Measurements from ENCODE around the gene GALE. TPM values are rescaled to one million over a fixed set of nuclear protein-coding genes. Genes with fewer than 3 reads are reported as not detected.
A peak's percentile ranks its signal among the peaks of the same experiment; 100 is the strongest.

GALE gene
- total RNA-seq, 2 donors from 2014 or later: 163 to 208 TPM

GRCh38 chr1:23793018-23793781 lies 7.4 kb downstream of the GALE start:
- Histone ChIP-seq H3K9me3 (no peaks in the 10 kb centered on the region), H3K36me3 (peaks cover 4% of the 10 kb centered on the region), H3K4me3 (no peak overlapping the region), H3K9ac (ENCODE audit: low read depth in 2 of 2, low read length in 2 of 2) (peak overlapping the region in 1 of 2 donors; percentile 19), H3K27ac (no peak overlapping the region), H3K27me3 (no peaks in the 10 kb centered on the region), H3K4me1 (peaks cover 11% of the 10 kb centered on the region)
- intact Hi-C loops (cut with DNase I): no loop called here
- peak; percentile 85 for DNase-seq
- TF ChIP-seq CTCF (IDR thresholded peaks at IDR 0.05): no peak

- H3K36me3 ChIP-seq: peaks cover 4% of the 10 kb centered on the region
- no peak overlapping the region for H3K27ac ChIP-seq
- DNase-seq: no peak
- TF ChIP-seq CTCF (IDR thresholded peaks at IDR 0.05): no peak
- H3K4me3 ChIP-seq: peak overlapping the region; percentile 84
- H3K9ac ChIP-seq (ENCODE audit: low read depth in 2 of 2, low read length in 2 of 2): peak overlapping the region; percentile 91 to 95
- no peaks in the 10 kb centered on the region for H3K9me3 ChIP-seq
- H3K27me3 ChIP-seq: no peaks in the 10 kb centered on the region
- H3K4me1 ChIP-seq: peaks cover 11% of the 10 kb centered on the region
- intact Hi-C loops (cut with DNase I): no loop called here
These were observed 8.2 kb downstream of the GALE start for GRCh38 chr1:23792151-23792945.

GRCh38 chr1:23791516-23792047 lies 9.0 kb downstream of the GALE start:
- Histone ChIP-seq H3K4me3 (peak overlapping the region; percentile 84), H3K4me1 (peaks cover 11% of the 10 kb centered on the region), H3K27ac (peak overlapping the region; percentile 42), H3K36me3 (peaks cover 4% of the 10 kb centered on the region), H3K9ac (ENCODE audit: low read depth in 2 of 2, low read length in 2 of 2) (peak overlapping the region; percentile 91 to 95), H3K27me3 (no peaks in the 10 kb centered on the region), H3K9me3 (no peaks in the 10 kb centered on the region)
- intact Hi-C loops (cut with DNase I): no loop called here
- TF ChIP-seq CTCF (IDR thresholded peaks at IDR 0.05): no peak
- peak; percentile 61 for DNase-seq

- Histone ChIP-seq H3K9me3 (no peaks in the 10 kb centered on the region), H3K36me3 (peaks cover 3% of the 10 kb centered on the region), H3K27ac (peak within 1 kb of the TSS; percentile 42), H3K27me3 (no peaks in the 10 kb centered on the region), H3K4me1 (peaks cover 11% of the 10 kb centered on the region), H3K4me3 (peak within 1 kb of the TSS; percentile 84), H3K9ac (ENCODE audit: low read depth in 2 of 2, low read length in 2 of 2) (peak within 1 kb of the TSS; percentile 91 to 95)
- DNase-seq: peak; percentile 95
- intact Hi-C loops (cut with DNase I): no loop called here
- no peak for TF ChIP-seq CTCF (IDR thresholded peaks at IDR 0.05)
These were observed 9.6 kb downstream of the GALE start, which contains the start of gene LYPLA2 for GRCh38 chr1:23790696-23791515. Gene LYPLA2, plus strand, starts transcription at chr1:23791145. Its CDS starts 1,538 bp downstream, at chr1:23792683.

- H3K36me3 ChIP-seq: no peaks in the 10 kb centered on the region
- no peak for DNase-seq
These were observed 11.9 kb downstream of the GALE start for GRCh38 chr1:23788695-23789094.

More at GRCh38 chr1:23788695-23789094, 11.9 kb downstream of the GALE start:
- Histone ChIP-seq H3K9ac (ENCODE audit: low read depth in 2 of 2, low read length in 2 of 2) (no peak overlapping the region), H3K4me3 (no peak overlapping the region), H3K27ac (no peak overlapping the region), H3K27me3 (no peaks in the 10 kb centered on the region), H3K4me1 (peaks cover 11% of the 10 kb centered on the region), H3K9me3 (no peaks in the 10 kb centered on the region)
- no peak for TF ChIP-seq CTCF (IDR thresholded peaks at IDR 0.05)
- intact Hi-C loops (cut with DNase I): no loop called here
